ENCODE data around the gene MAD1L1. TPM values are rescaled to one million over a fixed set of nuclear protein-coding genes. Genes with fewer than 3 reads are reported as not detected.

The MAD1L1 gene
- total and polyA plus RNA-seq, 4 donors: 43.0 to 54.9 (median 49.9) TPM

GRCh38 chr7:1888425-1888824 is 344.3 kb downstream of the MAD1L1 start:
- no peak for DNase-seq

GRCh38 chr7:1887251-1887650 is 345.5 kb downstream of the MAD1L1 start:
- no peak for ATAC-seq (ENCODE audit: insufficient read depth, low FRiP score)
- H3K4me3 ChIP-seq: no peak overlapping the region
- 89 to 98% methylated on average over 10 of the region's 10 CpGs for WGBS, 2 donors
- peaks cover 0 to 9% (median 0%) of the 10 kb centered on the region in 5 donors for H3K4me1 ChIP-seq (ENCODE audit: control insufficient read depth in 5 of 5, insufficient read depth in 5 of 5, low read length in 5 of 5)
- H3K36me3 ChIP-seq (ENCODE audit: control insufficient read depth in 4 of 4, insufficient read depth in 4 of 4, low read length in 4 of 4): peaks cover 0 to 21% (median 12%) of the 10 kb centered on the region in 4 donors
- DNase-seq: no peak
- H3K9ac ChIP-seq (ENCODE audit: insufficient read depth in 1 of 2, low read length in 2 of 2): no peak overlapping the region
- no peak overlapping the region for H3K27ac ChIP-seq (ENCODE audit: low read depth in 1 of 2, low read length in 1 of 2)
- H3K9me3 ChIP-seq (ENCODE audit: control insufficient read depth in 4 of 4, insufficient read depth in 3 of 4, low read length in 3 of 4): peaks cover 0 to 6% (median 0%) of the 10 kb centered on the region in 4 donors
- TF ChIP-seq, protein P1, sequence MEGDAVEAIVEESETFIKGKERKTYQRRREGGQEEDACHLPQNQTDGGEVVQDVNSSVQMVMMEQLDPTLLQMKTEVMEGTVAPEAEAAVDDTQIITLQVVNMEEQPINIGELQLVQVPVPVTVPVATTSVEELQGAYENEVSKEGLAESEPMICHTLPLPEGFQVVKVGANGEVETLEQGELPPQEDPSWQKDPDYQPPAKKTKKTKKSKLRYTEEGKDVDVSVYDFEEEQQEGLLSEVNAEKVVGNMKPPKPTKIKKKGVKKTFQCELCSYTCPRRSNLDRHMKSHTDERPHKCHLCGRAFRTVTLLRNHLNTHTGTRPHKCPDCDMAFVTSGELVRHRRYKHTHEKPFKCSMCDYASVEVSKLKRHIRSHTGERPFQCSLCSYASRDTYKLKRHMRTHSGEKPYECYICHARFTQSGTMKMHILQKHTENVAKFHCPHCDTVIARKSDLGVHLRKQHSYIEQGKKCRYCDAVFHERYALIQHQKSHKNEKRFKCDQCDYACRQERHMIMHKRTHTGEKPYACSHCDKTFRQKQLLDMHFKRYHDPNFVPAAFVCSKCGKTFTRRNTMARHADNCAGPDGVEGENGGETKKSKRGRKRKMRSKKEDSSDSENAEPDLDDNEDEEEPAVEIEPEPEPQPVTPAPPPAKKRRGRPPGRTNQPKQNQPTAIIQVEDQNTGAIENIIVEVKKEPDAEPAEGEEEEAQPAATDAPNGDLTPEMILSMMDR (IDR thresholded peaks at IDR 0.05; ENCODE audit: control extremely low read depth, extremely low read depth): no peak
- H3K27me3 ChIP-seq (ENCODE audit: control insufficient read depth in 3 of 3, insufficient read depth in 3 of 3, low read length in 2 of 3): no peaks in the 10 kb centered on the region

More at GRCh38 chr7:1888425-1888824, 344.3 kb downstream of the MAD1L1 start:
- H3K27me3 ChIP-seq (ENCODE audit: control insufficient read depth in 3 of 3, insufficient read depth in 3 of 3, low read length in 2 of 3): no peaks in the 10 kb centered on the region
- H3K9ac ChIP-seq (ENCODE audit: insufficient read depth in 1 of 2, low read length in 2 of 2): no peak overlapping the region
- H3K36me3 ChIP-seq (ENCODE audit: control insufficient read depth in 4 of 4, insufficient read depth in 4 of 4, low read length in 4 of 4): peaks cover 0 to 19% (median 12%) of the 10 kb centered on the region in 4 donors
- ATAC-seq (ENCODE audit: insufficient read depth, low FRiP score): no peak
- TF ChIP-seq, protein P1 (IDR thresholded peaks at IDR 0.05; ENCODE audit: control extremely low read depth, extremely low read depth): no peak
- peaks cover 0 to 3% (median 0%) of the 10 kb centered on the region in 5 donors for H3K4me1 ChIP-seq (ENCODE audit: control insufficient read depth in 5 of 5, insufficient read depth in 5 of 5, low read length in 5 of 5)
- H3K9me3 ChIP-seq (ENCODE audit: control insufficient read depth in 4 of 4, insufficient read depth in 3 of 4, low read length in 3 of 4): peaks cover 0 to 6% (median 0%) of the 10 kb centered on the region in 4 donors
- H3K27ac ChIP-seq (ENCODE audit: low read depth in 1 of 2, low read length in 1 of 2): no peak overlapping the region
- 96 to 97% methylated on average over 12 of the region's 12 CpGs for WGBS, 2 donors
- no peak overlapping the region for H3K4me3 ChIP-seq

DNA sequence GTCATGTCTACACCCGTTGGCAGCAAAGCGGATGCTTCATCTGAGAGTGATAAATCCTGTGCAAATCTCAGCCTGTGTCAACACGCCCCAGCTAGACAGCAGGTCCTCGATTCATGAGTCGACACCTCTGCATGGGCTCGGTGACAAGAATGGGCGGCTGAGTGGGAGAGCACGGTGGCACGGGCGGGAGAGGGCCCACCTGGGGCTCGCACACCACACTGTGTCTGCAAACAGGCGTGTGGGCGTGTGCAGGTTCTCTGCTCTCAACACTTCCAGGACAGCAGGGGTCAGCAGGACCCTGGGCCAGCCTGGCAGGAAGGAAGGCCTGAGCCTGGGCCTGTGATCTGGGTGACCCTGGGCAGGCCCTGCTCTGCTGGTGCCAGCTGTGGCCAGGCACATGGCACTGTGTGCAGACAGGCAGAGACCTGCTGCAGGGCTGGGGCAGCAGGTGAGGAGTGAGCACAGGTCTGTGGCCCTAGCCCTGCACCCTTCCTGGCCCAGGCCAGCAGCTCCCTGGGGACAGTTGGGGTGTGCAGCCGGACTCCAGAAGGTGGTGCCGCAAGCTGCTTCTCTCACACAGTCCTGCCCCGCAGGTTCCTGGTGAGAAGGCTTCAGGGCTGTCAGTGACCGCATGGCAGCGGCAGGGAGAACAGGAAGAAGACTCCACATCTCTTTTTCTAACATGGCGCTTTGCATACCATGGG is 346.2 kb downstream of the MAD1L1 start:
- no peak for DNase-seq
- Histone ChIP-seq H3K27me3 (ENCODE audit: control insufficient read depth in 3 of 3, insufficient read depth in 3 of 3, low read length in 2 of 3) (no peaks in the 10 kb centered on the region), H3K4me1 (ENCODE audit: control insufficient read depth in 5 of 5, insufficient read depth in 5 of 5, low read length in 5 of 5) (peaks cover 0 to 9% (median 0%) of the 10 kb centered on the region in 5 donors), H3K9ac (ENCODE audit: insufficient read depth in 1 of 2, low read length in 2 of 2) (no peak overlapping the region), H3K4me3 (no peak overlapping the region), H3K27ac (ENCODE audit: low read depth in 1 of 2, low read length in 1 of 2) (no peak overlapping the region), H3K36me3 (ENCODE audit: control insufficient read depth in 4 of 4, insufficient read depth in 4 of 4, low read length in 4 of 4) (peaks cover 0 to 22% (median 12%) of the 10 kb centered on the region in 4 donors), H3K9me3 (ENCODE audit: control insufficient read depth in 4 of 4, insufficient read depth in 3 of 4, low read length in 3 of 4) (peaks cover 0 to 6% (median 0%) of the 10 kb centered on the region in 4 donors)
- 79 to 94% methylated on average over 19 of the region's 19 CpGs for WGBS, 2 donors
- TF ChIP-seq, protein P1 (IDR thresholded peaks at IDR 0.05; ENCODE audit: control extremely low read depth, extremely low read depth): no peak
- no peak for ATAC-seq (ENCODE audit: insufficient read depth, low FRiP score)
